GM19452 (cell line): ENCODE results near the gene EFHD2.
"Not testable (repeated sequence)": the region's sequence is repeated elsewhere in the genome, so short reads cannot be mapped to it uniquely, and the experiment has no call there.

Experiments used
- ATAC-seq: cut with Tn5 transposase; IDR thresholded peaks from one replicate; pipeline ENCODE4 v1.9.1; 2021; ENCODE audit not compliant: unreplicated experiment

The EFHD2 gene

GRCh38 chr1:15451014-15451722 is 41.5 kb downstream of the EFHD2 start:
- no peak for ATAC-seq

GRCh38 chr1:15452216-15452615 is 42.5 kb downstream of the EFHD2 start:
- no peak for ATAC-seq

- ATAC-seq: no peak
Observed at GRCh38 chr1:15452866-15453571, 43.3 kb downstream of the EFHD2 start.

GRCh38 chr1:15453734-15454133 is 44.0 kb downstream of the EFHD2 start:
- ATAC-seq: no peak

GRCh38 chr1:15454256-15454655 is 44.6 kb downstream of the EFHD2 start:
- ATAC-seq: no peak

- ATAC-seq: no peak
Observed at GRCh38 chr1:15455522-15455921, 45.8 kb downstream of the EFHD2 start.

GRCh38 chr1:15456313-15456954 is 46.7 kb downstream of the EFHD2 start, which contains the start of gene CELA2A:
Gene CELA2A, plus strand, starts transcription at chr1:15456732. Its CDS starts 22 bp downstream, at chr1:15456754.
- no peak for ATAC-seq

- no peak for ATAC-seq
Observed at GRCh38 chr1:15457585-15457984, 47.9 kb downstream of the EFHD2 start.

GRCh38 chr1:15458388-15458787 is 48.7 kb downstream of the EFHD2 start:
- ATAC-seq: not testable (repeated sequence)

GRCh38 chr1:15459771-15460707 is 50.4 kb downstream of the EFHD2 start:
- ATAC-seq: no peak

GRCh38 chr1:15460708-15461095 is 51.0 kb downstream of the EFHD2 start:
- ATAC-seq: no peak

- ATAC-seq: not testable (repeated sequence)
Observed at GRCh38 chr1:15463064-15463800, 53.5 kb downstream of the EFHD2 start.

- not testable (repeated sequence) for ATAC-seq
Observed at GRCh38 chr1:15463926-15464322, 54.2 kb downstream of the EFHD2 start.

GRCh38 chr1:15465674-15466073 is 56.0 kb downstream of the EFHD2 start:
- no peak for ATAC-seq

- ATAC-seq: not testable (repeated sequence)
Observed at GRCh38 chr1:15466955-15467625, 57.4 kb downstream of the EFHD2 start.

GRCh38 chr1:15468145-15468544 is 58.5 kb downstream of the EFHD2 start:
- ATAC-seq: no peak

GRCh38 chr1:15469361-15469760 is 59.7 kb downstream of the EFHD2 start:
- ATAC-seq: no peak

- ATAC-seq: not testable (repeated sequence)
Observed at GRCh38 chr1:15469821-15470448, 60.2 kb downstream of the EFHD2 start.

GRCh38 chr1:15471067-15471466 is 61.4 kb downstream of the EFHD2 start:
- ATAC-seq: not testable (repeated sequence)
